PC-3 (cell line): ENCODE measurements around the gene STIMATE. TPM values are rescaled to one million over a fixed set of nuclear protein-coding genes. Genes with fewer than 3 reads are reported as not detected.
A peak's percentile ranks its signal among the peaks of the same experiment; 100 is the strongest.

Experiments
- ATAC-seq: fragments of 200-7000 bp; cut with Tn5 transposase; 2 replicates; pipeline ENCODE4 v1.9.1; 2020; ENCODE audit warnings: mild to moderate bottlenecking, moderate library complexity
- BruUV-seq: library from RNA; stranded (reverse); fragments of 400-500 nt; replicated peaks from 2 replicates; lab custom pipeline; 2021; lab: Mats Ljungman, UMichigan
- CTCF ChIA-PET: fragments of 300-600 bp; sonication (Branson Sonifier 250); formaldehyde crosslinking; loops from one replicate; lab custom pipeline; 2022; ENCODE audit warnings: antibody characterized with exemption; lab: Charles Lee
- POLR2A ChIA-PET: fragments of 300-600 bp; sonication (Branson Sonifier 250); formaldehyde crosslinking; loops from one replicate; lab custom pipeline; 2022; ENCODE audit warnings: antibody characterized with exemption; ENCODE audit not compliant: unreplicated experiment; lab: Charles Lee
- DNase-seq: peaks from one replicate; pipeline ENCODE4 v3.0.0-alpha.2; 2015
- H2AFZ ChIP-seq: fragments of 300-600 bp; sonication (generic); 2 replicates; pipeline ENCODE4 v1.6.0; 2016; ENCODE audit warnings: antibody characterized with exemption, low read length
- H3F3A ChIP-seq: fragments of 300-600 bp; sonication (generic); one replicate; pipeline ENCODE4 v1.6.0; 2017; ENCODE audit warnings: antibody characterized with exemption, low read length, control low read depth, mild to moderate bottlenecking; ENCODE audit not compliant: unreplicated experiment
- H3K27ac ChIP-seq: fragments of 300-600 bp; sonication (generic); 2 replicates; pipeline ENCODE4 v1.5.1; 2016; ENCODE audit warnings: mild to moderate bottlenecking, low read length
- H3K27me3 ChIP-seq: fragments of 300-600 bp; sonication (generic); 2 replicates; pipeline ENCODE4 v1.6.1; 2016; ENCODE audit warnings: low read length, mixed read lengths
- H3K36me3 ChIP-seq: fragments of 300-600 bp; sonication (generic); 2 replicates; pipeline ENCODE4 v1.6.1; 2016; ENCODE audit warnings: low read depth, mixed run types, low read length, mixed read lengths
- H3K4me1 ChIP-seq: fragments of 300-600 bp; sonication (generic); 2 replicates; pipeline ENCODE4 v1.5.1; 2016; ENCODE audit warnings: low read length; ENCODE audit not compliant: insufficient read depth
- H3K4me2 ChIP-seq: fragments of 300-600 bp; sonication (generic); 2 replicates; pipeline ENCODE4 v1.6.0; 2016; ENCODE audit warnings: low read length
- H3K4me3 ChIP-seq: fragments of 300-600 bp; sonication (generic); 2 replicates; pipeline ENCODE4 v1.5.1; 2016; ENCODE audit warnings: mild to moderate bottlenecking, low read length, mixed read lengths
- H3K79me2 ChIP-seq: fragments of 300-600 bp; sonication (generic); 2 replicates; pipeline ENCODE4 v1.6.1; 2017; ENCODE audit warnings: low read length, mixed read lengths
- H3K9ac ChIP-seq: fragments of 300-600 bp; sonication (generic); 2 replicates; pipeline ENCODE4 v1.6.0; 2016; ENCODE audit warnings: mild to moderate bottlenecking, low read length
- H3K9me2 ChIP-seq: fragments of 300-600 bp; sonication (generic); replicated peaks from 2 replicates; pipeline ENCODE4 v1.6.1; 2016; ENCODE audit warnings: mixed run types, low read length, mixed read lengths
- H3K9me3 ChIP-seq: fragments of 300-600 bp; sonication (generic); 2 replicates; pipeline ENCODE4 v1.6.1; 2016; ENCODE audit warnings: low read length, mixed read lengths
- H4K20me1 ChIP-seq: fragments of 300-600 bp; sonication (generic); 2 replicates; pipeline ENCODE4 v1.6.1; 2016; ENCODE audit warnings: low read length, mixed read lengths
- CTCF ChIP-seq: fragments of 300-600 bp; sonication (generic); conservative IDR thresholded peaks from 2 replicates; pipeline ENCODE4 v1.5.1; 2017; ENCODE audit warnings: antibody characterized with exemption, low read depth, mild to moderate bottlenecking, low read length
- EZH2 ChIP-seq: fragments of 300-600 bp; sonication (generic); IDR thresholded peaks from one replicate; pipeline ENCODE4 v1.6.1; 2017; ENCODE audit warnings: antibody characterized with exemption, mild to moderate bottlenecking, low read length; ENCODE audit not compliant: unreplicated experiment
- EZH2phosphoT487 ChIP-seq: fragments of 300-600 bp; sonication (generic); IDR thresholded peaks from 2 replicates; pipeline ENCODE4 v1.6.1; 2018; ENCODE audit warnings: mild to moderate bottlenecking, antibody characterized with exemption, low read length, borderline replicate concordance
- intact Hi-C: fragments of 100-400 bp; cut with micrococcal nuclease; formaldehyde crosslinking; loops from 2 replicates; pipeline ENCODE4 v1.9.0; 2023
- total RNA-seq: library from RNA; depleted of rRNA; stranded (reverse); fragments of >200 nt; gene quantifications from 2 replicates; pipeline ENCODE4 v1.2.3, GENCODE V29; 2014

STIMATE gene
- total RNA-seq, 1 experiment from 2014 or later: 29.7 TPM

GRCh38 chr3:52820736-52821135, 76.6 kb downstream of the STIMATE start:
- H3K4me1 ChIP-seq: no peaks in the 10 kb centered on the region
- H3F3A ChIP-seq: no peaks in the 10 kb centered on the region
- no peak overlapping the region for H3K9ac ChIP-seq
- BruUV-seq: no TSS peak
- H3K27ac ChIP-seq: no peak overlapping the region
- no peaks in the 10 kb centered on the region for H3K27me3 ChIP-seq
- no peaks in the 10 kb centered on the region for H3K79me2 ChIP-seq
- ATAC-seq (peak; percentile 83), DNase-seq (peak; percentile 53)
- no peaks in the 10 kb centered on the region for H4K20me1 ChIP-seq
- no peaks in the 10 kb centered on the region for H3K9me2 ChIP-seq
- no peak overlapping the region for H3K4me2 ChIP-seq
- ChIA-PET POLR2A (no interaction called here), CTCF (no interaction called here)
- TF ChIP-seq EZH2: no peak
- TF ChIP-seq CTCF: peak; percentile 74
- TF ChIP-seq EZH2phosphoT487: no peak
- H3K9me3 ChIP-seq: no peaks in the 10 kb centered on the region
- no peak overlapping the region for H3K4me3 ChIP-seq
- intact Hi-C loops: loop anchor here (1.0 kb wide), 1 partner anchor 78 kb away; no protein-coding TSS in a partner anchor
- H3K36me3 ChIP-seq: no peaks in the 10 kb centered on the region
- no peak overlapping the region for H2AFZ ChIP-seq

DNA sequence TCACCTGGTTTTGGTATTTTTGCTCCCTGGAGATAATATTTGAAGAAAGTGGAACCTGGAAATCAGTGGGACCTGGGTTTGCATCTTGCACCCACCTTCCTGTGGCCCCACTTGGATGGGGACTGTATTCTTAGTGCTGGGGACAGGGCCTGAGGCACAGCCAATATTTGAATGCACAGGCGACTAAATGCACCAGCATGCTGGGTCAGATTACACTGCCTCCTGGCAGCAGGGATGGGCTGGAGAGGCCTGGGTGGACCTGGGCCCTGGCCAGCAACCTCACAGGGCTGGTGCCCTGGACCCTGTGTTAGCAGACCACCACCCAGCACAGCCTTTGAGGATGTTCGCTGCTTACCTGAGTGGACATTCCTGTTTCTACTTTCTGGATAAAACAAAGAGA, 77.4 kb downstream of the STIMATE start:
- TF ChIP-seq CTCF (no peak), EZH2 (no peak), EZH2phosphoT487 (no peak)
- H3K27ac ChIP-seq: no peak overlapping the region

GRCh38 chr3:52817860-52818259, 79.5 kb downstream of the STIMATE start:
- no peaks in the 10 kb centered on the region for H3K9me3 ChIP-seq
- ChIA-PET CTCF (no interaction called here), POLR2A (no interaction called here)
- no peak overlapping the region for H2AFZ ChIP-seq
- no peak for ATAC-seq
- DNase-seq: no peak
- H3K4me2 ChIP-seq: no peak overlapping the region
- no peaks in the 10 kb centered on the region for H3K36me3 ChIP-seq
- no peaks in the 10 kb centered on the region for H3K27me3 ChIP-seq
- H3F3A ChIP-seq: no peaks in the 10 kb centered on the region
- intact Hi-C loops: no loop called here
- no peak overlapping the region for H3K4me3 ChIP-seq
- H3K9me2 ChIP-seq: no peaks in the 10 kb centered on the region
- H4K20me1 ChIP-seq: no peaks in the 10 kb centered on the region
- no peaks in the 10 kb centered on the region for H3K79me2 ChIP-seq
- TF ChIP-seq CTCF (no peak), EZH2 (no peak), EZH2phosphoT487 (no peak)
- no peak overlapping the region for H3K27ac ChIP-seq
- no peak overlapping the region for H3K9ac ChIP-seq
- no TSS peak for BruUV-seq
- no peaks in the 10 kb centered on the region for H3K4me1 ChIP-seq

More for the DNA sequence above, 77.4 kb downstream of the STIMATE start:
- BruUV-seq: no TSS peak
- peak; percentile 29; the same call in 1 of the 2 replicates for ATAC-seq
- no peaks in the 10 kb centered on the region for H3K79me2 ChIP-seq
- no peaks in the 10 kb centered on the region for H4K20me1 ChIP-seq
- H3K9me3 ChIP-seq: no peaks in the 10 kb centered on the region
- H3K27me3 ChIP-seq: no peaks in the 10 kb centered on the region
- no peaks in the 10 kb centered on the region for H3F3A ChIP-seq
- H3K4me1 ChIP-seq: no peaks in the 10 kb centered on the region
- POLR2A ChIA-PET: no interaction called here
- intact Hi-C loops: loop anchor here (1.0 kb wide), 1 partner anchor 78 kb away; no protein-coding TSS in a partner anchor
- DNase-seq: no peak
- no peak overlapping the region for H2AFZ ChIP-seq
- H3K9me2 ChIP-seq: no peaks in the 10 kb centered on the region
- H3K4me3 ChIP-seq: no peak overlapping the region
- no peak overlapping the region for H3K9ac ChIP-seq
- H3K36me3 ChIP-seq: no peaks in the 10 kb centered on the region
- no peak overlapping the region for H3K4me2 ChIP-seq
- CTCF ChIA-PET: no interaction called here
